Activated CD4-positive, alpha-beta T cell treated with anti-CD3 and anti-CD28 coated beads, Interleukin-2, amount 50 U/mL, for 24 hours (primary cell): ENCODE data around the gene PCLO.
"Not testable (repeated sequence)": the region's sequence is repeated elsewhere in the genome, so short reads cannot be mapped to it uniquely, and the experiment has no call there.

Experiments
- DNase-seq, 2 donors: peaks; one replicate each; pipeline ENCODE4 v3.0.0-alpha.2; 2020; ENCODE audit warnings: low read depth in 1 of 2, low spot score in 1 of 2

The PCLO gene

GRCh38 chr7:83040484-83040883 is 122.2 kb downstream of the PCLO start:
- DNase-seq = no peak

DNA sequence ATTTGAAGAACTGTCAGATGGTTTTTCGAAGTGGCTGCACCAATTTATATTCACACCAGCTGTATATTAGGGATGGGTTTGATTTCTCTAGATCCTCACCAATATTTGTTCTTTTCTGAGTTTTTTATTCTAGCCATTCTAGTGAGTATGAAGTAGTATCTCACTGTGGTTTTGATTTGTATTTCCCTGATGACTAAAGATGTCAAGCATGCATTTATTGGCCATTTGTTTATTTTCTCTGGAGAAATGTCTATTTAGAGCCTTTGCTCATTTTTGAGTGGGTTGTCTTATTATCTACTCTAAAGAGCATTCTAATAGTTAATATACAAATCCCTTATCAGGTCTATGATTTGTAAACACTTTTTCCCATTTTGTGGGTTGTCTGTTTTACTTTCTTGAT is 123.9 kb downstream of the PCLO start:
- DNase-seq = no peak

GRCh38 chr7:83036721-83037380 is 125.8 kb downstream of the PCLO start:
- DNase-seq = no peak

- no peak for DNase-seq
Observed at GRCh38 chr7:83036130-83036529, 126.6 kb downstream of the PCLO start.

GRCh38 chr7:83032195-83032594 is 130.5 kb downstream of the PCLO start:
- DNase-seq = no peak

DNA sequence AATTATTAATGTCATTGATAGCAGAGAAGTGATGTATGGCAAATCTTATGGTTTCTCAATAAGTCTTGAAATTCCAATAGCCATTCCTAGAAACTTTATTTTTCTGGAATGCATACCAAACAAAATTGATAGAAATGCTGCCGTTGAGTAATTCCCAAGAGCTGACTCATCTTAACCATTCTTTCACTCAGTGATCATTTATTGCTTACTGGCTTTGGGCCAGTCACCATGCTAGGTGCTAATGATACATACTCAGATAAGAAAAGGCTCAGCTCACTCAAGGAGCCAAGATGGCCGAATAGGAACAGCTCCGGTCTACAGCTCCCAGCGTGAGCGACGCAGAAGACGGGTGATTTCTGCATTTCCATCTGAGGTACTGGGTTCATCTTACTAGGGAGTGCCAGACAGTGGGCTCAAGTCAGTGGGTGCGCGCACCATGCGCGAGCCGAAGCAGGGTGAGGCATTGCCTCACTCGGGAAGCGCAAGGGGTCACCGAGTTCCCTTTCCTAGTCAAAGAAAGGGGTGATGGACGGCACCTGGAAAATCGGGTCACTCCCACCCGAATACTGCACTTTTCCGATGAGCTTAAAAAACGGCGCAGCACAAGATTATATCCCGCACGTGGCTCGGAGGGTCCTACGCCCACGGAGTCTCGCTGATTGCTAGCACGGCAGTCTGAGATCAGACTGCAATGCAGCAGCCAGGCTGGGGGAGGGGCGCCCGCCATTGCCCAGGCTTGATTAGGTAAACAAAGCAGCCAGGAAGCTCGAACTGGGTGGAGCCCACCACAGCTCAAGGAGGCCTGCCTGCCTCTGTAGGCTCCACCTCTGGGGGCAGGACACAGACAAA is 138.6 kb downstream of the PCLO start:
- DNase-seq = not testable (repeated sequence)

- DNase-seq = no peak
Observed at GRCh38 chr7:83021032-83021431, 141.7 kb downstream of the PCLO start.

DNA sequence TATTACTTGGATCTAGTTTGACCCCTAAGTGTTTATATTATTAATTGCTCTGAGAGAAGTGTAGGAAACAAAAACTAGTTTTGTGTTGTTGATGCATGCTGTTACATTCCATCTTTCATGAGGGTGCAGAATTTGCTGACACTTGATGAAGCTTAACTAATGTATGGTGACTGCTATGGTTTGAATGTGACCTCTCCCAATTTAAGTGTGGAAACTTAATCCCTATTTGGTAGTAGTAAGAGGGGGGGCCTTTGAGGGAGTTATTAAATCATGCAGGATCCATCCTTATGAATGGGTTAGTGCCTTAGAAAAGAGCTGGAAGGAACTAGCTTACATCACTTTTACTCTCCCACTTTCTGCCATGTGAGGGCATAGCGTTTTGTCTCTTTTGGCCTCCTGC is 142.5 kb downstream of the PCLO start:
- DNase-seq = no peak

- no peak for DNase-seq
Observed at GRCh38 chr7:83015916-83016315, 146.8 kb downstream of the PCLO start.

- no peak for DNase-seq
Observed at GRCh38 chr7:83014546-83014945, 148.1 kb downstream of the PCLO start.

- DNase-seq = no peak
Observed at GRCh38 chr7:83011954-83012353, 150.7 kb downstream of the PCLO start.

DNA sequence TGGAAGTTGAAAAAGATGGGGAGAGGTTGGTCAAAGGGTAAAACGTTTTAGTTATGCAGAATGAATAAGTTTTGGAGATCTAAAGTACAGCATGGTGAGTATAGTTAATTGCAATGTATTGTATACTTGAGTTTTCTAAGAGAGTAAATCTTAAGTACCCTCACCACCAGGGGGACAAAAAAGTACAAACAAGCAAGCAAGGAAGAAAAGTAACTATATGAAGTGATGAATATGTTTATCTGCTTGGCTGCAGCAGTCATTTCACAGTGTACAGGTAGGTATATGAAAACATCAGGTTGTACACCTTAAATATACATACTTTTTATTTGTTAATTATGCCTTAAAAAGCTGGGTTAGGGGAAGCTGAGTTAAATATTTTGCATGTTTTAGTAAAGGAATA is 157.3 kb downstream of the PCLO start:
- DNase-seq = no peak

GRCh38 chr7:83001362-83002040 is 161.2 kb downstream of the PCLO start:
- DNase-seq = no peak

DNA sequence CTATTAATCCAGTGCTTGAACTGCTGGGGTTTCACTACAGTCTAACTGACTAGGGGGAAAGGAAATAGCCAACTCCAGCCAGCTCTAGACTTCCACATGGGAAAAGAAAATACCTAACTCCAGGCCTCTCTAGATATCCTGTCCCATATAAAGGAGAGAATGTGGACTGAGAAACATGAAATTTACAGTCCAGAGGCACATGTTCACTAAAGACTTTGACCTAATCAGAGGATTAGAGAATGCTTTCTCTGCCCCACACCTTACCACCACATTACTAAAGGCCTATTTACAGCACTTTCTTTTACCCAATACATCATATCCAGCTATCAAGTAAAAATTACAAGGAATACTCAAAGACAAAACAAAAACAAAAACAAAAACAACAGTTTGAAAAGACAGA is 164.2 kb downstream of the PCLO start:
- no peak for DNase-seq

GRCh38 chr7:82985144-82985802 is 177.4 kb downstream of the PCLO start:
- no peak for DNase-seq

DNA sequence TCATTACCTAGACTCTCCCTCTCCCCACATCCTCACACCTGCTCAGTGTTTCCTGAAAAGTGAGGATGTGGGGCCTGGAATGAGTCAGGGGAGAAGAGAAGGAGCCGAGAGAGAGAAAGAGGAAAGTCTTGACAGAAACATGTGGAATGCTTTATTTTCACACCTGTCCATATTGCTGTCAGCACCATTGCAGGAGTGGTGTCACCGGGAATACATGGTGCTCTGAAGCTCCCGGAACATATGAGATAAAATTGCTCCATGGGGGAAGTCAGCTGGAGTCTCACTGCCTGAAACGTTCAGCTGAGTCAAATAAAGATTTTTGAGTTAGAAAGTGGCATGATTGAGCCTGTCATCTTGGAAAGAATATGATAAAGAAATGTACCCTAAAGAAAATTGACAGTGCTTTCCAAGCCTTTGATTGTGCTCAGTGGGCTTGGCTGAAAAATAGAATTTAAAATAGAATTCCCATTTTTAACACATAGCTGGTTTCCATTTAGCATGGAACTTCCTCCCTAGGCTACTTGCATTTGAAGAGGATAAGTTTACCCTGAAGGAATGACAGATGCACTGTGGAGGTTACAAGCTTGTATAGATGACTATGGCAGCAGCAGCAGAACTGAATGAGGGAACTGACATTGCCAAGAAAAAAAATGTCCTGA is 182.4 kb downstream of the PCLO start:
- DNase-seq = no peak

- DNase-seq = no peak
Observed at GRCh38 chr7:82975811-82976468, 186.7 kb downstream of the PCLO start.

GRCh38 chr7:82972135-82972534 is 190.5 kb downstream of the PCLO start:
- DNase-seq = no peak

DNA sequence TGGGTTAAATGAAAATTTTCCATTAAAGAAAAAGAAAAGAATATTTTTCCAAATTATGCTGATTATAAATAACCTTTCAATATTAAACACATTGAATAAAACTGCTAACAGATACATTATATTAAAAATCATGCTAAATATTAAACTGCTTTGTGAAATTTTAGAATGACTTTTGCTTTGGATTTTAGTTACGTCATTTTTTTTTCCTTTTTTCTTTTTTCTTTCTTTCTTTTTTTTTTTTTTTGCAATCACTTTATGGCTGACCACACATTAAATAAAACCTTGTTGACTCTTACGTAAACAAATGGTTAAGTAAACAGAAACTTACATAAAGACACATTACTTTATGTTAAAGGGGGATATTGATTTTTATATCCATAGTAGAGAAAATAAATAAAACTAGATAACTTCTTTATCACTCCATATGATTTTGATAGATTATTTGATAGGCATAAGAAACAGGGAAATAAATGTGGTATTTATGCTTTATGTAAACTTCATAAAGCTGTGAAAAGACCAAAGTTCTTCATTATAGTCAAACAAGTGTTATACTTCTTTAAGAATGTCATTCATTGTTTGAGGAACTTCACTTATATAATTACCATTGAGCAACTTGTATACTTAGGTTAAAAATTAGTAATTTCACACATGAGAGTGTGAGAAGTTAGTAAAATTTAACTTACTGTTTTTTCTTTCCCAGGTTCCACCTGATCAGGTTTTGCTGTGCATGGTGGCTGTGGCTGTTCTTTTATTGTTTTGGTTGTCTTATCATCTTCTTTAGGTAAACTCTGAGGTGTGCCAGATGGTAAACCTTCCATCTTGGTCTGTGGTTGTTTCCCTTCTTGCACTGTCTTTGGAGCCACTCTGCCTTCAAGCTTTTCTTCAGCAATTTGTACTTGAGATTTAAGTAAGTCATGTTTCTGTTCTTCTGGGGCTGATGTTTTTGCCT is 197.3 kb downstream of the PCLO start:
- DNase-seq = no peak
